NCI-H524 (cell line): ENCODE measurements around the gene PSPH.
"Not testable (repeated sequence)": the region's sequence is repeated elsewhere in the genome, so short reads cannot be mapped to it uniquely, and the experiment has no call there.

Source experiments
- DNase-seq, 2 experiments: peaks; one replicate each; lab custom pipeline; 2025; lab: John Stamatoyannopoulos, UW

PSPH gene

GRCh38 chr7:56051339-56052191 is at the start of gene PSPH, which contains the start of gene CCT6A:
Gene PSPH, minus strand, starts transcription at chr7:56051444. Its CDS starts 30,232 bp downstream, at chr7:56021212.
Gene CCT6A, plus strand, starts transcription at chr7:56051765. Its CDS starts 84 bp downstream, at chr7:56051849.
- peak; percentile 91 to 95 for DNase-seq

- no peak for DNase-seq
These were observed 48.4 kb upstream of the PSPH start for GRCh38 chr7:56099653-56100052.

- not testable (repeated sequence) for DNase-seq
These were observed 47.2 kb upstream of the PSPH start for GRCh38 chr7:56098187-56099008.

GRCh38 chr7:56097700-56098099 is 46.5 kb upstream of the PSPH start:
- no peak for DNase-seq

GRCh38 chr7:56092789-56093531 is 41.7 kb upstream of the PSPH start, which contains the start of gene PHKG1:
Gene PHKG1, minus strand, starts transcription at chr7:56092952. Its CDS starts 4,011 bp downstream, at chr7:56088941.
- DNase-seq, result no peak

- not testable (repeated sequence) for DNase-seq
These were observed 41.1 kb upstream of the PSPH start for GRCh38 chr7:56092388-56092787.

GRCh38 chr7:56091591-56091990 is 40.3 kb upstream of the PSPH start:
- DNase-seq, result no peak

- no peak for DNase-seq
These were observed 36.2 kb upstream of the PSPH start for GRCh38 chr7:56087445-56087844.

- DNase-seq, result no peak
These were observed 35.5 kb upstream of the PSPH start for GRCh38 chr7:56086761-56087160.

- peak in 1 of 2 experiments; percentile 5 for DNase-seq
These were observed 32.0 kb upstream of the PSPH start for GRCh38 chr7:56083150-56083785.

GRCh38 chr7:56081626-56082340 is 30.5 kb upstream of the PSPH start:
- no peak for DNase-seq

GRCh38 chr7:56080726-56081435 is 29.6 kb upstream of the PSPH start:
- not testable (repeated sequence) for DNase-seq

GRCh38 chr7:56079450-56080185 is 28.4 kb upstream of the PSPH start:
- no peak for DNase-seq

GRCh38 chr7:56078196-56078595 is 27.0 kb upstream of the PSPH start:
- no peak for DNase-seq

GRCh38 chr7:56077681-56078080 is 26.4 kb upstream of the PSPH start:
- DNase-seq, result no peak

GRCh38 chr7:56074371-56074791 is 23.1 kb upstream of the PSPH start:
- DNase-seq, result peak; percentile 12 to 55

GRCh38 chr7:56066376-56066775 is 15.1 kb upstream of the PSPH start:
- not testable (repeated sequence) for DNase-seq

- peak; percentile 75 to 84 for DNase-seq
These were observed 12.8 kb upstream of the PSPH start, which contains the start of gene SUMF2 for GRCh38 chr7:56063882-56064625. Gene SUMF2, plus strand, starts transcription at chr7:56064286. Its CDS starts 26 bp downstream, at chr7:56064312.

- DNase-seq, result no peak
These were observed 12.2 kb upstream of the PSPH start for GRCh38 chr7:56063500-56063881.
